PC-9 (cell line): Measurements from ENCODE around the gene MBTPS2. TPM values are rescaled to one million over a fixed set of nuclear protein-coding genes. Genes with fewer than 3 reads are reported as not detected.

Experiments
- BruUV-seq: library from RNA; stranded (reverse); fragments of 400-500 nt; replicated peaks from 2 replicates; lab custom pipeline; 2021; lab: Mats Ljungman, UMichigan
- CTCF ChIA-PET: fragments of 300-600 bp; sonication (Branson Sonifier 250); formaldehyde crosslinking; loops from one replicate; lab custom pipeline; 2022; ENCODE audit warnings: antibody characterized with exemption; lab: Charles Lee
- POLR2A ChIA-PET: fragments of 300-600 bp; sonication (Branson Sonifier 250); formaldehyde crosslinking; loops from one replicate; lab custom pipeline; 2022; ENCODE audit warnings: antibody characterized with exemption; ENCODE audit not compliant: unreplicated experiment; lab: Charles Lee
- DNase-seq, 2 experiments: peaks; one replicate each; pipeline versions ENCODE4 v3.0.0 to v3.0.0-alpha.2; 2015 to 2022; ENCODE audit warnings: mixed read lengths in 1 of 2
- H2AFZ ChIP-seq: fragments of 200-600 bp; sonication (generic); 2 replicates; pipeline ENCODE4 v1.8.1; 2017; ENCODE audit warnings: antibody characterized with exemption
- H3F3A ChIP-seq: fragments of 200-600 bp; sonication (generic); 2 replicates; pipeline ENCODE4 v1.8.1; 2017; ENCODE audit warnings: antibody characterized with exemption, mild to moderate bottlenecking, low read depth; ENCODE audit not compliant: insufficient read depth
- H3K27ac ChIP-seq: fragments of 200-600 bp; sonication (generic); 2 replicates; pipeline ENCODE4 v1.6.1; 2016; ENCODE audit warnings: mixed run types
- H3K27me3 ChIP-seq: fragments of 200-600 bp; sonication (generic); 2 replicates; pipeline ENCODE4 v1.6.1; 2016; ENCODE audit warnings: low read depth, mixed run types; ENCODE audit not compliant: insufficient read depth
- H3K36me3 ChIP-seq: fragments of 200-600 bp; sonication (generic); 2 replicates; pipeline ENCODE4 v1.6.1; 2016; ENCODE audit warnings: low read depth, mixed run types
- H3K4me1 ChIP-seq: fragments of 200-600 bp; sonication (generic); replicated peaks from 2 replicates; pipeline ENCODE4 v1.6.1; 2016; ENCODE audit warnings: mixed run types; ENCODE audit not compliant: insufficient read depth
- H3K4me2 ChIP-seq: fragments of 200-600 bp; sonication (generic); 2 replicates; pipeline ENCODE4 v1.6.1; 2017; ENCODE audit warnings: mixed run types
- H3K4me3 ChIP-seq: fragments of 200-600 bp; sonication (generic); 2 replicates; pipeline ENCODE4 v1.6.1; 2016; ENCODE audit warnings: mixed run types
- H3K79me2 ChIP-seq: fragments of 200-600 bp; sonication (generic); 2 replicates; pipeline ENCODE4 v1.6.1; 2017; ENCODE audit warnings: low read depth, mixed run types
- H3K9me2 ChIP-seq: fragments of 200-600 bp; sonication (generic); 2 replicates; pipeline ENCODE4 v1.8.1; 2017; ENCODE audit warnings: mild to moderate bottlenecking; ENCODE audit not compliant: insufficient read depth
- H3K9me3 ChIP-seq: fragments of 200-600 bp; sonication (generic); 2 replicates; pipeline ENCODE4 v1.8.1; 2016; ENCODE audit warnings: low read depth; ENCODE audit not compliant: insufficient read depth
- H4K20me1 ChIP-seq: fragments of 200-600 bp; sonication (generic); 2 replicates; pipeline ENCODE4 v1.8.1; 2017; ENCODE audit not compliant: insufficient read depth
- EZH2 ChIP-seq: fragments of 200-600 bp; sonication (generic); IDR thresholded peaks from 2 replicates; pipeline ENCODE4 v1.8.0; 2017; ENCODE audit warnings: antibody characterized with exemption, low read depth
- intact Hi-C: fragments of 100-400 bp; cut with micrococcal nuclease; formaldehyde crosslinking; loops from one replicate; pipeline ENCODE4 v1.10.0; 2022; ENCODE audit not compliant: unreplicated experiment
- total RNA-seq: library from RNA; stranded (reverse); gene quantifications from 2 replicates; pipeline ENCODE4 v1.2.3, GENCODE V29; 2021
- TF ChIP-seq, protein P1 (sequence below): fragments of 200-600 bp; sonication (generic); conservative IDR thresholded peaks from 2 replicates; pipeline ENCODE4 v1.6.1; 2017; ENCODE audit warnings: mixed run types, antibody characterized with exemption, mild to moderate bottlenecking, moderate library complexity

Gene MBTPS2
- total RNA-seq, 1 experiment from 2014 or later: 16.9 TPM

DNA sequence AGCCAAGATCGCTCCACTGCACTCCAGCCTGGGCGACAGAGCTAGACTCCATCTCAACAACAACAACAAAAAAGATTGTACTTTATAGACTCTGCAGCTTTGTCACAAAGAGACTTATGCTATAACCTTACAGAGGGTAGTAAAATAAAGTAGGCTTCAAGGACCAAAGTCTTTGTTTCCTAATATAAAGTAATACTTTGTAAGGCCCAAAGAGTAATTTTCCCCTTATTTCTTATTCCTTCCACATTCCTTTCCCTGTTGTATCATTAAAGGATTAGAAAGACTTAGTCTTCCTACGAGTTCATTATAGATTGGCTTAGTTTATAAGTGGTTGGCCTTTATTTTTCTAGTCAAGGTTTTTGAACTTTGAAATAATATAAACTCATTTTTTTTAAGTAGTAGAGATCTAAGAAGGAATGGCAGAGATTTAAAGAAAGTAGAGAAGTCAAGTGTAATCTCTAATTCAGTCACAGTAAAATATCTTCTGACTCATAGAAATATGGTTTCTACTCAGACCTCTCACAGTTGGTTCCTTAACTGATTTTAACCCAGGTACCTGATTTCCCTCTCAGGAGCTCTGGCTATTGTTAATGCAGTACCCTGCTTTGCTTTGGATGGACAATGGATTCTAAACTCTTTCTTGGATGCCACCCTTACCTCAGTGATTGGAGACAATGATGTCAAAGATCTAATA is 42.6 kb downstream of the MBTPS2 start:
- Histone ChIP-seq H3K27me3 (no peaks in the 10 kb centered on the region), H3K4me1 (no peaks in the 10 kb centered on the region), H3K9me3 (no peaks in the 10 kb centered on the region), H4K20me1 (no peaks in the 10 kb centered on the region), H3K4me3 (no peak overlapping the region), H3K36me3 (no peaks in the 10 kb centered on the region), H3F3A (no peaks in the 10 kb centered on the region), H3K9me2 (no peaks in the 10 kb centered on the region), H3K27ac (no peak overlapping the region), H3K79me2 (no peaks in the 10 kb centered on the region), H3K4me2 (no peak overlapping the region), H2AFZ (no peak overlapping the region)
- no TSS peak for BruUV-seq
- CTCF ChIA-PET: no interaction called here
- POLR2A ChIA-PET: no interaction called here
- intact Hi-C loops: no loop called here
- TF ChIP-seq, protein P1, sequence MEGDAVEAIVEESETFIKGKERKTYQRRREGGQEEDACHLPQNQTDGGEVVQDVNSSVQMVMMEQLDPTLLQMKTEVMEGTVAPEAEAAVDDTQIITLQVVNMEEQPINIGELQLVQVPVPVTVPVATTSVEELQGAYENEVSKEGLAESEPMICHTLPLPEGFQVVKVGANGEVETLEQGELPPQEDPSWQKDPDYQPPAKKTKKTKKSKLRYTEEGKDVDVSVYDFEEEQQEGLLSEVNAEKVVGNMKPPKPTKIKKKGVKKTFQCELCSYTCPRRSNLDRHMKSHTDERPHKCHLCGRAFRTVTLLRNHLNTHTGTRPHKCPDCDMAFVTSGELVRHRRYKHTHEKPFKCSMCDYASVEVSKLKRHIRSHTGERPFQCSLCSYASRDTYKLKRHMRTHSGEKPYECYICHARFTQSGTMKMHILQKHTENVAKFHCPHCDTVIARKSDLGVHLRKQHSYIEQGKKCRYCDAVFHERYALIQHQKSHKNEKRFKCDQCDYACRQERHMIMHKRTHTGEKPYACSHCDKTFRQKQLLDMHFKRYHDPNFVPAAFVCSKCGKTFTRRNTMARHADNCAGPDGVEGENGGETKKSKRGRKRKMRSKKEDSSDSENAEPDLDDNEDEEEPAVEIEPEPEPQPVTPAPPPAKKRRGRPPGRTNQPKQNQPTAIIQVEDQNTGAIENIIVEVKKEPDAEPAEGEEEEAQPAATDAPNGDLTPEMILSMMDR: no peak
- no peak for DNase-seq

DNA sequence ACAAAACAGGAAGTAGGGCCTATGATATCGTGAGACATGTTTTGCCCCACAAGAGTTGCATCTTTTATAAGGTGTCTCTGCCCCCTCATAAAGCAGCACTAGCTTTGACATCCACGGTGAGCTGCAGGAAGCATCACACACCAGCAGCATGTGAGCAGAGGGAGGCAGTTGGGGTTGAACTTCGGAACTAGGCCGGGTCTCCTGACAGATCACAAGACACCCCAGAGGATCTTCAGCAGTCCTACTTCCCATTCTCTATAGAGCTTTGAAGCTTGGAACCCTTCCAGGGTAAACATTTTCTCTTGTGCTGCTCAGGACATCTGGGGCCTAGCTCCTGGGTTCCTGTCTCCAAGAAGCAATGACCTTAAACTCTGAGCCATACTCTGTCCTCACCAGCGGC is 43.8 kb downstream of the MBTPS2 start:
- no peaks in the 10 kb centered on the region for H3K27me3 ChIP-seq
- H3K9me2 ChIP-seq: no peaks in the 10 kb centered on the region
- H2AFZ ChIP-seq: no peak overlapping the region
- H3K27ac ChIP-seq: no peak overlapping the region
- intact Hi-C loops: no loop called here
- no peak for DNase-seq
- H4K20me1 ChIP-seq: no peaks in the 10 kb centered on the region
- no peaks in the 10 kb centered on the region for H3K4me1 ChIP-seq
- no TSS peak for BruUV-seq
- H3K36me3 ChIP-seq: no peaks in the 10 kb centered on the region
- H3K9me3 ChIP-seq: no peaks in the 10 kb centered on the region
- H3K4me3 ChIP-seq: no peak overlapping the region
- ChIA-PET POLR2A (no interaction called here), CTCF (no interaction called here)
- H3F3A ChIP-seq: no peaks in the 10 kb centered on the region
- H3K79me2 ChIP-seq: no peaks in the 10 kb centered on the region
- H3K4me2 ChIP-seq: no peak overlapping the region
- TF ChIP-seq, protein P1: no peak
- no peak for TF ChIP-seq EZH2

DNA sequence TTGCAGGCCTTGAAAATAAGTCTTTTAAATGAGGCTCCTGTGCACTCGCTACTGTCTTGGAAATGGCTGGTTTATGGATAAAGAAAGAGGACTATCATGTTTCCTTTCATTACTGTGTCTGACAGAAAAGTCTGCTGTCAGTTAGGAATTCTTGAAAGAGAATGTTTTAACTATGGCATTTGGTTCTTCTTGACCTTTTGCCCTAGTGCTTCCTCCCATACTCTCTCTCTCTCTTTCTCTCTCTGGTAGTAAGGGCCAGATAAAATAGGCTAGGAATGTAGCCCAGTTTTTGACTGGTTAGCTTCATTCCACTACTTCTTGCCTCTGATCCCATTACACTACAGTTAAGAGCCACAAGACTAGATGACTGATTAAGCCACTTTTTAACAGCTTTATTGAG is 46.2 kb downstream of the MBTPS2 start:
- no peaks in the 10 kb centered on the region for H3K9me3 ChIP-seq
- no peak overlapping the region for H3K4me2 ChIP-seq
- H2AFZ ChIP-seq: no peak overlapping the region
- no peaks in the 10 kb centered on the region for H3K27me3 ChIP-seq
- TF ChIP-seq, protein P1: no peak
- no peak for TF ChIP-seq EZH2
- no peaks in the 10 kb centered on the region for H3K36me3 ChIP-seq
- ChIA-PET POLR2A (no interaction called here), CTCF (no interaction called here)
- DNase-seq: no peak
- H3K27ac ChIP-seq: no peak overlapping the region
- no peaks in the 10 kb centered on the region for H3K4me1 ChIP-seq
- BruUV-seq: no TSS peak
- no peaks in the 10 kb centered on the region for H3F3A ChIP-seq
- no peaks in the 10 kb centered on the region for H4K20me1 ChIP-seq
- no peaks in the 10 kb centered on the region for H3K9me2 ChIP-seq
- intact Hi-C loops: no loop called here
- H3K79me2 ChIP-seq: no peaks in the 10 kb centered on the region
- H3K4me3 ChIP-seq: no peak overlapping the region
